Body of pancreas (tissue), 4 donors: ENCODE data around the gene HEXA.

ENCODE experiments used
- CTCF ChIP-seq, 7 experiments: fragments of 450-650 bp in 4 of 7; fragments of 200-600 bp in 3 of 7; sonication (generic) in 3 of 7; IDR thresholded peaks; one replicate each; pipeline ENCODE4 v1.5.1; 2016 to 2019; ENCODE audit warnings: antibody characterized with exemption in 7 of 7
- POLR2A ChIP-seq, 3 donors: fragments of 450-650 bp; IDR thresholded peaks; one replicate each; pipeline ENCODE4 v1.6.1; 2016; ENCODE audit warnings: antibody characterized with exemption in 3 of 3, mild to moderate bottlenecking in 2 of 3

GRCh38 chr15:72338148-72338547, 37.7 kb downstream of the HEXA start:
- TF ChIP-seq CTCF (IDR thresholded peaks at IDR 0.05) = no peak
- no peak for TF ChIP-seq POLR2A (IDR thresholded peaks at IDR 0.05)
